Measurements from ENCODE around the gene PXMP4.

- TF ChIP-seq POLR2AphosphoS5 (IDR thresholded peaks at IDR 0.05; ENCODE audit: low read depth, low read length) (no peak), CTCF (IDR thresholded peaks at IDR 0.05) (no peak), REST (IDR thresholded peaks at IDR 0.05; ENCODE audit: insufficient read depth in 1 of 2, low read depth in 2 of 2, low read length in 1 of 2) (no peak), TCF7L2 (IDR thresholded peaks at IDR 0.05; ENCODE audit: low read depth, low read length) (no peak), SIN3A (IDR thresholded peaks at IDR 0.05; ENCODE audit: borderline replicate concordance, insufficient read depth, low read depth, low read length) (no peak)
These were observed 31.1 kb downstream of the PXMP4 start for GRCh38 chr20:33688938-33689424.
